KBM-7 (cell line): Measurements from ENCODE around the gene MAPK6.
"Not testable (repeated sequence)": the region's sequence is repeated elsewhere in the genome, so short reads cannot be mapped to it uniquely, and the experiment has no call there.

ENCODE experiments used
- DNase-seq: peaks from one replicate; pipeline ENCODE4 v3.0.0-alpha.2; 2015
- in situ Hi-C: fragments of 300-500 bp; cut with MboI; formaldehyde crosslinking; loops from 2 replicates; pipeline ENCODE4 v1.14.3; 2020; ENCODE audit warnings: low sequenced_read_pairs, low pct_unique_long_range_greater_than_20kb, mixed read lengths

The MAPK6 gene

DNA sequence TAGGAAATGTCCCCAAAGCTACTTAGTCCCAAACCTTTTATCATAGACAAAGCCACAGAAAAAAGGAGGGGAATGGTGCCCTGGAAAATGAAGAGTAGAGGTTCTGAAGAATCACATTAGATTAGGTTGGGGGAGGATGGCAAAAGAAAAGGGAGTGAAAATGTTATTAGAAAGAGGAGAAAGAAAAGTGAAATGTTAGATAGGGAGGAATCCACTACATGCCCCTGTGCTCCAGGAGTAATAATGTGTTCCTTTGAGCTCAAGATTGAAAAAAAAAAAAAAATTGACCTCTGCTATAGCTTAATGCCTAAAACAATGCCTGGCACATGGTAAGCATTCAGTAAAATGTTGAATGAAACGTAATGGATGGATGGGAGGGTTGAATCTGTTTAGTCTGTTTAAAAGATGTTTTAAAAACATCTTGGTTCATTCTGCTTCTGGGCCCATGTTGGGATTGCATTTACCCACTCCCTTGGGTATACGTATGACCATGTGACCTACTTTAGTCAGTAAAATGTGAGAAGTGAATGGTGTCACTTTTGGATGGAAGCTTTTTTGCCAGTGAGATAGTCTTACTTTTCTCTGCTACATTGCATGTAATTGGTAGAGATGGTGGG lies 19.0 kb downstream of the MAPK6 start:
- in situ Hi-C loops = no loop called here
- no peak for DNase-seq

DNA sequence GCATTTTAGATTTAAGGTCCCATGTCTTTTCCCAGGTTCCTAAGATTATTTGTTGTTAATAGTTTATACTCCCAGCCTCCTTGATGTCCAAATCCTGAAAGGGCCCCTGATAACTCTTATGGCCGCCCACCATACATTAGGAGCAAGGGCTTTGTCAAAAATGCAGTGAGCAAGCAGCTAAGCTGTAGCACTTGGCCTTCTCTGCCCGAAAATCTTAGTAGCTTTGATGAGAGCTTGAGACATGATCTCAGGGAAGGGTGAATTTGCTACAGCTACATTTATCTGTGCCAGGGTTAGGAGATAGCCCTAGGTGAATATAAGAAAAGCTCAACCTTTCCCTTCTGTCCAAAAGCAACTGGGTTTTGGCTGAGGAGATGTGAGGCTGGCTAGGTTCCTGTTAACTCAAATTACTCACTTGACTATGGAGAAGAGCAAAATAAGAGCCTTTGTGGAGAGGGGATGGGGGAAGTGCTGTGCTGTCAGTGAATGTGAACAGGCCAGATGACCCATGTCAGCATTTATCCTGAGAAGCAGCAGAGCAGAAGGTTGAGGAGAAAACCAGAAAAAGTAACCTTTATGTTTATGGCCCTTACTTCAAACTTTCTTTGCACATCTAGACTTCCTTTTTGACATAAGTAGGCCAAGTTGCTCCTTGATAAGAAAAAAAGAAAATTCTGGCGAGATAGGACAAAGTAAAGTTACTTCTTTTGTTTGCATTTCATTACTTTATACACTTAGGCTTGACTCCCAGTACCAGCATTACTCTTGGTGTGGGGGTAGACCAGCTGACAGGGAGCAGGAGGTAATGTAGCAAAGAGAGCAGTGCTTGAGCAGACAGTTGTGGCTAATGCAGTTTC lies 21.1 kb downstream of the MAPK6 start:
- peak; percentile 58 for DNase-seq
- in situ Hi-C loops = no loop called here

DNA sequence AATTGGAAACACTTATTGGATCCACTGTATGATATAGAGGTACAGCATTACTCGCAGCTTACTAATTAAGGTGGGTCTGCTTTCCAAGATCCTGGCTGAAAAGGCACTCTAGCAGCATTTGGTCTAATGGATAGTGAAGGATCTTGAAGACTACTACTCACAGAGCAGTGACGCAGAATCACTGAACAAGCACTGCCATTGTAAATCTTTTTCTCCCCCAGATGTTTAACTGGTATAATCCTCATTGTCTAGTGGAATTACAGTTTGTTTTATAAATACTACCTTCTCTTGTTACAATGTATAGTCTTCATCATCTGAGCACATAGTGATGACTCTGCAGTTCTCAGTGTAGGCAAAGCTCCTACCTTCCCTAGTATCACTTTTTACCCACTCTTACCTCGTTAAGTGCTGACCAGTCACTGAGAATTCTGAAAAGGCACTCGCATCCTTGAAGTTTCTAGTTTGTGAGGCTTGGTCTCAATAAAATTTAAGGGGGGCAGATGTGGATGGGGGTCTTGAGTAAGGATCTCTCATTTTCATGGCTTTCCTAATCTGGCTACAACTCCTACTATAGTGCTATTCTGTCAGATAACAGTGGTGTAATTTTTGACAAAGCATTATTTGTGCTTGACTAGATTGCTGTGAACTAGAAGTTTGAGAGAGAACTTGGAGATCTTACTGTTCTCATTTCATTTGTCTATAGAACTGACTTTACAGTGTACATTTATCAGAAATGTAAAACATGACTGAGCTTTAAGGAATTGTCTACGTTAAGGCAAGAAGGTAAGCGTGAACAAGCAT lies 23.2 kb downstream of the MAPK6 start:
- in situ Hi-C loops = no loop called here

DNA sequence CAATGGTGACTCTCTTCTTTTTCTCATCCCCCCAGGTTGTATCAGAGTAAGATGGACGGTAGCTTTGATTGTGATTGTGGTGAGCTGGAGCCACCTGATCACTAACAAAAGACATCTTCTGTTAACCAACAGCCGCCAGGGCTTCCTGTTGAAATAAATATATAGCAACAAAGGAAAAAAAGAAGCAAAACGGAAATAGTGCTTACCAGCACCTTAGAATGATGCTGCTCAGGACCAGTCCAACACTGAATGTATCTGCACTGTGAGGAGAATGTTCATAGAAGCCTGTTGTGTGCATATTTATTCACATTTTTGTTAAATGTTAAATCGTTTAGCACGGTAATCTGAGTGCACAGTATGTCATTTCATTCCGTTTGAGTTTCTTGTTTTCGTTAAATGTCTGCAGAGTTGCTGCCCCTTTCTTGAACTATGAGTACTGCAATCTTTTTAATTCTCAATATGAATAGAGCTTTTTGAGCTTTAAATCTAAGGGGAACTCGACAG lies 26.8 kb downstream of the MAPK6 start:
- peak; percentile 34 for DNase-seq
- in situ Hi-C loops = not testable (repeated sequence)

More for the DNA sequence above, 23.2 kb downstream of the MAPK6 start:
- no peak for DNase-seq

DNA sequence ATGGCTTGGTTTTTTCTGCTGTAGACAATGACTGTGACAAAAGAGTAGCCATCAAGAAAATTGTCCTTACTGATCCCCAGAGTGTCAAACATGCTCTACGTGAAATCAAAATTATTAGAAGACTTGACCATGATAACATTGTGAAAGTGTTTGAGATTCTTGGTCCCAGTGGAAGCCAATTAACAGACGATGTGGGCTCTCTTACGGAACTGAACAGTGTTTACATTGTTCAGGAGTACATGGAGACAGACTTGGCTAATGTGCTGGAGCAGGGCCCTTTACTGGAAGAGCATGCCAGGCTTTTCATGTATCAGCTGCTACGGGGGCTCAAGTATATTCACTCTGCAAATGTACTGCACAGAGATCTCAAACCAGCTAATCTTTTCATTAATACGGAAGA lies 27.5 kb downstream of the MAPK6 start:
- DNase-seq, in situ Hi-C loops: not testable (repeated sequence)

DNA sequence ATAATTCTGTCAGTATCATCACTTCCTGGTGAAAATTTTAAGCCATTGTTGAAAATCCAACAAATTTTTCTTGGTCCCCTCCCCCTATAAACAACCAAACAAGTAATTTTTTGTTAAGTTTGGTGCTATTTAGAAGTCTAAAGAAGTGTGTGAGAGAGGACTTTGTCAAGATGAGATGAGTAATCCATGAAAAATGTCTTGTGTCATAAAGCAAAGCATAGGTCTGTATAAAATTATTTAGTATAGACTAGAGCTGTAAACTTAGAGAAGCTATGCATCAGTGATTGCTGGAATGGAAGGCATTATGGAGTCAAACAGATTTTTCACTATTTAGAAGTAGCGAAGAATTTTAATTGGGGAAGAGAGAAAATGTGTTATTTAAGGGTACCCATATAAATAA lies 31.4 kb downstream of the MAPK6 start:
- in situ Hi-C loops = no loop called here
- DNase-seq = no peak

DNA sequence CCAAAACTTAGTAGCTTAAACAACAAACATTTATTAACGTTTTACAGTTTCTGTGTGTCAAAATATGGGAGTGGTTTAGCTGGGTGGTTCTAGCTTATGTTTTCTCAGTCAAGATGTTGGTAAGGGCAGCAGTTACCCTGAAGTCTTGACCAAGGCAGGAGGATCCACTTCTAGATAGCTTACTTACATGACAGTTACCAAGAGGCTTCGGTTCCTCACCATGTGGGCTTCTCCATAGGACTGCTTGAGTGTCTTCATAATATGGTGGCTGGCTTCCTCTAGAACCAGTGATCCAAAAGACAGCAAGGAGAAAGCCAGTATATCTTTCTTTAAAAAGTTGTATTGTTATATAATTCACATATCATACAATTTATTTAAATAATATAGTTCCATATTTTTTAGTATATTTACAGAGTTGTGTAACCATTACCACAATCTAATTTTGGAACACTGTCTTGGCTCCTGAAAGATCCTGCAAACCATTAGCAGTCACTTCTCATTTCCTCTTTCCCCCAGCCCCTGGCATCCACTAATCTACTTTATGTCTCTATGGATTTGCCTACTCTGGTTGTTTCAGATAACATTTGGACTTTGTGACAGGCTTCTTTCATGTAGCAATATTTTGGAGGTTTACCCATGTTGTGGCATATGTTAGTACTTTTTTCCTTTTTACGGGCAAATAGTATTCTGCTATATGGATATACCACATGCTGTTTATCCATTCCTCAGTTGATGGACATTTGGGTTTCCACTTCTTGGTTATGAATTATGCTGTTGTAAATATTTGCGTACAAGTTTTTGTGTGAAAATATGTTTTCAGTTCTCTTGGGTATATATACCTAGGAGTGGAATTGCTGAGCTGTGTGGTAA lies 33.3 kb downstream of the MAPK6 start:
- DNase-seq = peak; percentile 60
- in situ Hi-C loops = no loop called here

DNA sequence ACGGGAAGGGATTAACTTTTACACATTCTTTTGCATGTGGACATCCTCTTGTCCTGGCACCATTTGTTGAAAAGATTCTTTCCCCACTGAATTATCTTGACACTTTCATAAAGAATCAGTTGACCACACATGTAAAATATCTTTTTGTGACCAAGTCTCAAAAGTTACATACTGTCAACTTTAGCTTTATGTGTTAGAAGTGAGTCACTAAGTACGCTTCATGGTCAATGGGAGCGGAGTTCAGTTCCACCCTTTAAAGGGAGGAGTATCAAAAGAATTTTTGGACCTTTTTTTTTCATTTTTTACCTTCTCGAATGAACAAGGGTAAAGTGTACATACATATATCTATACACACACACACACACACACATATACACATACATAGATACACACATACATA lies 35.4 kb downstream of the MAPK6 start:
- DNase-seq = no peak
- in situ Hi-C loops = no loop called here

DNA sequence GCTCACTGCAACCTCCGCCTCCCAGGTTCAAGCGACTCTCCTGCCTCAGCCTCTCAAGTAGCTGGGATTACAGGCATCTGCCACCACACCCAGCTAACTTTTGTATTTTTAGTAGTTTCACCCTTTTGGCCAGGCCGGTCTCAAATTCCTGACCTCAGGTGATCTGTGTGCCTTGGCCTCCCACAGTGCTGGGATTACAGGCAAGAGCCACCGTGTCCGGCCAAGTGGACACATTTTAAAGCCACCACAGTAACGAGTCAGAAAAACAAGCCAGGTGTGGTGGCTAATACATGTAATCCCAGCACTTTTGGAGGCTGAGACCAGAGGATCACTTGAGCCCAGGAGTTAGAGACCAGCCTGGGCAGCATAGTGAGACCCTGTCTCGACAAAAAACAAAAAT lies 35.8 kb downstream of the MAPK6 start:
- in situ Hi-C loops, DNase-seq: not testable (repeated sequence)

DNA sequence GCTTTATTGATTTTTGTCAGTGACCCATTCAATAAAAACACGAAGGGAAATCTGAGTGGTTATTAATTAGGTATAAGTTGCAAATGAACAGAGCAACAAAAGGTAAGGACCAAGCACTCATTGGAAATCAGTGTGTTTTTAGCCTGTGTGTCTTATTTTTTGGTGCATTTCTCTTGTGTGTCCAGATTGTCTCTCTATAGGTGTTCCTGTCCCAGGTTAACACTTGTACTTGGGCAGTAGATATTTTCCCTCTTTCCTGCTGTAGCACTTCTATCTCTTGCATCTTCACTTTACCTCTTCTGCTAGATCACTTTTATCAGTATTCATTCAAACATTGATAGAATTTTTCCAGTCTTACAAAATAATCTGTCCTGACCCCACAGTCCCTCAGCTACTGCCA lies 37.0 kb downstream of the MAPK6 start:
- in situ Hi-C loops = no loop called here
- no peak for DNase-seq

DNA sequence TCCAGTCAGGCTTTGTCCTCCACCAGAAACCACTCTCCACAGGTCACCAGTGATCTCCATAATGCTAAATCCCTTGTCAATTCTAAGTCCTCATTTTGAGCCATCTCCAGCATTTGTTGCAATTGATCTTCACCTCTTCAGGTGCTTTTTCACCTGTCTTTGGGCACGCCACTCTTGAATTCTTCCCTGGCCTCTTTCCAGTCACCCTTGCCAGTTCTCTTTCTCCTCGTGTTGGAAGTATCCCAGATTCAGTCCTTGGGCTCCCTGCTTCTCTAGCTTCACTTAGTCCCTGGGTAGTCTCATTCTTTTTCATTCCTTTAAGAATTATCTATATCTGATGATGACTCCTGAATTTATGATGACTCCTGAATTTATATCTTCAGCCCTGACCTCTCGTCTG lies 37.5 kb downstream of the MAPK6 start:
- in situ Hi-C loops = no loop called here
- DNase-seq = no peak

DNA sequence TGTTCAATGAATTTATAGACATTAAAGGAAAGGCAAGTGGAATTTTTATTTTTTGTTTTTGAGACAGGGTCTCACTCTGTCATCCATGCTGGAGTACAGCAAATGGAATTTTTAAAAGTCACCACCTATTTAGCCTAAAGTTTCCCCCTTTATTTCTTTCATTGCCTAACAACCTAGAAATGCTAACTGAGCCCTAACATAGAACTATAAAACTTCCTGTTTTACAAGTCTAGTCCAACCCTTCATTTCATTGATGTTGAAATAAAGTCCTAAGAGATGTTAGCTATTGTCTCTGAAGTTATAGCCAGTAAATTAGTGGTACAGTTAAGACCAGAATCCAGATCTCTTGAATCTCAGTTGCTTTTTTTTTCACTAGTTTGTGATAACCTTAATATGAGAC lies 39.0 kb downstream of the MAPK6 start:
- in situ Hi-C loops = no loop called here
- DNase-seq = no peak

DNA sequence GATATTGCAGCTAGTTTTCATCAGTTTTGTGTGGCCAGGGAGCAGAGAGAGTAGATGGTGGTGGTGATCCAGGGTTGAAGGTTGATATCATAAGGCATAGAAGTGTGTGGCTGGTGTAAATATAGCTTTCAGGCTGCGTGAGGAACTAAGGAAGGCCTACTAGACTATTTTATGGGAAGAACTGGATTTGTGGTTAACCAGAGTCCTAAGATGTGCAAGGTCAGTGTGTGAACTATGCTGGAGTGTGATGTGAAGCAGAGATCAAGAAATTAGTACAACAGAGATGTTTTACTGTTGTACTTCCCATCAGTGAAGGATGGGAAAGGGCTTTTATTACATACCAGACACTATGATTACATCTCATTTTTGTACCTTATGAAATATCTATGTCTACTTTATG lies 41.5 kb downstream of the MAPK6 start:
- in situ Hi-C loops = no loop called here
- no peak for DNase-seq

DNA sequence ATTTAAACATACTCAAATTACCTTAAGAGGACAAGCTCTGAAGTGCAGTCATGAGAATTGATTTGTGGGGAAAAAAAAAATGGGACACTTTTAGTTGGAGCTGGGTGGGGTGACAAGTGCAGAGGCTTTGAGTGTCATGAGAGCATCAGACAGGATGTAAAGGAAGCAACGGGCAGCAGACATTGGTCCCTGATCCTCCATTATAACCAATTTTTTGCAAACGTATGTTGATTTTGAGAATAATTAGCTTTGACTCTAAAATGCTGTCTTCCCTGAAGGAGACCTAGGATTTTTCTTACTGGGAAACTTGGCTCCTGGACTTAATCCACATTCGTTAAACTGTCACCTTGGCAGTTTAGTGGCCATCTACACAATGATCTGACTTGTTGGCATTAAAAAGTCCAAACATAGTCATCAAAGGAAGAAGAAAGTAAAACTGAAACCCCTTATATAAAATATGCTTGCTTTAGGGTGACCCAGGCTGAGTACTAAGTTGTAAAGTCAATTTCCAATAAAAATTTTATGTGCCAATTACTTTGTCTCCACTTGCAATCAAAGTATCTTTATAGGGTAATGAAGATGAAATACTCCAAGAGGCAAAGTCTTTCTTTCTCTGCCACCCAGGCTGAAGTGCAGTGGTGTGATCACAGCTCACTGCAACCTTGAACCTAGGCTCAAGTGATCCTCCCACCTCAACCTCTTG lies 48.0 kb downstream of the MAPK6 start:
- no peak for DNase-seq
- in situ Hi-C loops = no loop called here

DNA sequence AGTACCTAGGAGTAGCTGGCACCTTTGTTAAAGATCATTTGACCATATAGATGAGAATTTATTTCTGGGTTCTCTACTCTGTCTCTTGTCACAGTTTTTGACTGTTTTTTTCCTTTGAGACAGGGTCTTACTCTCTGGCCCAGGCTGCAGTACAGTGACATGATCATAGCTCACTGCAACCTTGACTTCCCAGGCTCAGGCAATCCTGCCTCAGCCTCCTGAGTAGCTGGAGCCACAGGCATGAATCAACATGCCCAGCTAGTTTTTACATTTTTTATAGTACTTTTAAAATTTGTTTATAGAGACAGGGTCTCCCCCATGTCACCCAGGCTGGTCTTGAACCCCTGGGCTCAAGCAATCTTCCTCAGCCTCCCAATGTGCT lies 48.5 kb downstream of the MAPK6 start:
- in situ Hi-C loops = no loop called here
- DNase-seq = no peak

DNA sequence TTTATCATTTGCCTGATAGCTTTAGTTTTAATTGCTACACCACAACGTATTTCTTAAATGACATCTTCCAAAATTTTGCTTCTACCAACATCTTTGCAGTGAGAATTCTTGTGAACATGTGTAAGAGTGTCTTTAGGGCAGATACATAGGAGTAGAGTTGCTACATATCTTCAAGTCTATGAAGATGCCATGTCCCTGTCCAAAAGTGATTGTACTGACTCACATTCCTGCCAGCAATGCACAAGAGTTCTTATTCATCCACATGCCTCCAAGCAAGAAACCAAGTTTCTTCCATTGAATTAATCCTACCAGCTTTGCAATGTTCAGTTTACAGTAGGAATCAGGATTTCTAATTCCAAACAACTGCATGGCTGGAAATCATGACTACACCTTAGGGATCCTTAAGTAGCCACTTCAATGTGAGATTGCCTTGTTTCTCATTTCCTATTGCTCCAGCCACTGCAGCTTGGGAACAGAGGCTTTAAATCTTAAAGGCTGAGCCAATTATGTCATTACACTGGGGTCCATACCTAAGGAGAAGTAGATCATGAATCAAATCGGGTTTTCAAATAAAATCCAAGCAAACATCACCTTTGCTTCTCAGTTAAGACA lies 49.1 kb downstream of the MAPK6 start:
- in situ Hi-C loops = no loop called here
- DNase-seq = no peak

DNA sequence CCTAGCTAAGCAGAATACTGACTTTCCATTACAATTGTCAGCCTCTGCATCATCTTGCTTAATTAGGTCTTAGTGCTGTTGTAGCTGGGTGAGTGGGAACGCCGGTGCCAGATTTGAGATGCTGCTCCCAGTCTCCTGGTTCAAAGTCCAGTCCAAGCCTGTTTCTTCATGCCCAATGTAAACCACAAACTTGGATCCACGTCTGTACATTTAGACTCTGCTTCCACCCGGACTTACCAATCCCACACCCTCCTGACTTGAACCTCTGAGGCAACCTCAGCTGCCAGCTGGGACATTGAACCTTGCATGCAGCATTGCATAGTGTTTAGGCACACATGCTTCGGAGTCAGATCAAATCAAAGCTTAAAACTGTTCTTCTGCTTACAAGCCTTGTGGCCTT lies 50.5 kb downstream of the MAPK6 start:
- no peak for DNase-seq
- in situ Hi-C loops = no loop called here

DNA sequence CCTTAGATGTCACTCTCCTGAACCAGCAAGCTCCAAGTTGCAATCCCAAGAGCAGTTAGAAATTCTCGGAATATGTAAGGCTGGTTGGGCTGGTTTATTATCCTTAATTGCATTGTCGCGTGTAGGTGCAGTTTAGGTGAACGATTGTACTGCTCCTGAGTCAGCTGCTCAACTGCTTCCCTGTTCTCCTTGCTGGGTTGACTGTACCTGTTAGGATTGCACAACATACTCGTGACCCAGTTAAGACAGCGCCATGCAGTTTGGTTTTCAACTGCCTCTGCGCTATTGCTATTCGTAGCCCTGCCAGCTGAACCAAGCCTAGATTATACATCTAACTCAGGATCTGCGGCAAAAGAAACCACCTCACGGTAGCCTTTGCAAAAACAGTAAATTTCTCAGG lies 52.6 kb downstream of the MAPK6 start:
- no peak for DNase-seq
- in situ Hi-C loops = no loop called here
